ENCODE results near the gene PUS10. TPM values are rescaled to one million over a fixed set of nuclear protein-coding genes. Genes with fewer than 3 reads are reported as not detected.

Gene PUS10
- total and polyA plus RNA-seq, 2 of the 4 experiments (the other 2 are of a cell fraction): 4.4 to 5.7 TPM

- ChIA-PET CTCF (no interaction called here), POLR2A (ENCODE audit: unreplicated experiment) (no interaction called here)
- Histone ChIP-seq H4K5ac (ENCODE audit: low read depth, low read length) (no peak overlapping the region), H3K14ac (replicated peaks; ENCODE audit: low read depth, low read length) (no peak overlapping the region), H3K9me1 (ENCODE audit: insufficient read depth, low read length) (no peaks in the 10 kb centered on the region), H3K27ac (ENCODE audit: insufficient read depth, low read length) (no peak overlapping the region), H4K8ac (ENCODE audit: low read depth in 2 of 2, low read length in 2 of 2) (no peak overlapping the region), H2BK120ac (ENCODE audit: low read depth, low read length) (no peak overlapping the region), H2BK15ac (ENCODE audit: low read depth, low read length) (no peak overlapping the region), H4K91ac (ENCODE audit: insufficient read depth, low read depth, low read length) (no peak overlapping the region), H3K4me3 (ENCODE audit: insufficient read depth, low read depth, low read length) (no peak overlapping the region), H3K9me3 (ENCODE audit: control insufficient read depth, insufficient read depth, low read length) (no peaks in the 10 kb centered on the region), H3K4me2 (ENCODE audit: low read depth, low read length) (no peak overlapping the region), H3K18ac (ENCODE audit: low read depth, low read length) (no peak overlapping the region), H3K56ac (ENCODE audit: extremely low read depth, insufficient read depth, low read length) (no peak overlapping the region), H3K27me3 (ENCODE audit: control insufficient read depth, insufficient read depth, low read length) (no peaks in the 10 kb centered on the region), H2BK20ac (ENCODE audit: low read depth, low read length) (no peak overlapping the region), H4K20me1 (ENCODE audit: insufficient read depth, low read length) (no peaks in the 10 kb centered on the region), H2AK9ac (replicated peaks; ENCODE audit: low read depth, low read length, poor library complexity) (no peak overlapping the region), H2BK5ac (ENCODE audit: low read depth, low read length, poor library complexity, severe bottlenecking) (no peak overlapping the region), H3K23ac (ENCODE audit: low read depth, low read length) (no peak overlapping the region), H2AFZ (replicated peaks; ENCODE audit: low read length, poor library complexity) (no peak overlapping the region), H2AK5ac (ENCODE audit: low read depth, low read length) (no peak overlapping the region), H3K36me3 (ENCODE audit: control insufficient read depth, insufficient read depth, low read length) (no peaks in the 10 kb centered on the region), H3K4me1 (ENCODE audit: control insufficient read depth, insufficient read depth, low read length) (peaks cover 1% of the 10 kb centered on the region; the same call in 1 of the 2 replicates), H3K79me1 (ENCODE audit: low read depth in 1 of 2, low read length in 2 of 2) (no peaks in the 10 kb centered on the region), H3K9ac (ENCODE audit: low read depth, low read length) (no peak overlapping the region), H3K4ac (ENCODE audit: low read depth, low read length) (no peak overlapping the region)
- intact Hi-C loops (cut with micrococcal nuclease) (no loop called here), in situ Hi-C loops (cut with MboI; ENCODE audit: low sequenced_read_pairs) (no loop called here), dilution Hi-C loops (cut with HindIII; ENCODE audit: low sequenced_read_pairs, unreplicated experiment) (no loop called here)
- DNase-seq: no peak
- BruUV-seq (replicated peaks): no TSS peak
- TF ChIP-seq CHD1 (IDR thresholded peaks at IDR 0.05; ENCODE audit: low read depth, low read length): no peak
- TF ChIP-seq RCOR1 (IDR thresholded peaks at IDR 0.05; ENCODE audit: insufficient replicate concordance, low read length): no peak
- no peak for TF ChIP-seq USF2 (IDR thresholded peaks at IDR 0.05; ENCODE audit: low read depth, low read length)
- no peak for TF ChIP-seq NFE2L2 (IDR thresholded peaks at IDR 0.05; ENCODE audit: low read depth, low read length)
- no peak for TF ChIP-seq MXI1 (IDR thresholded peaks at IDR 0.05; ENCODE audit: borderline replicate concordance, low read depth, low read length)
- TF ChIP-seq BHLHE40 (IDR thresholded peaks at IDR 0.05; ENCODE audit: low read depth, low read length): no peak
- TF ChIP-seq POLR2A (IDR thresholded peaks at IDR 0.05; ENCODE audit: low read depth, low read length): no peak
- TF ChIP-seq RFX5 (IDR thresholded peaks at IDR 0.05; ENCODE audit: low read depth, low read length): no peak
- no peak for TF ChIP-seq MAFK (IDR thresholded peaks at IDR 0.05; ENCODE audit: low read depth, low read length)
- no peak for TF ChIP-seq MAZ (IDR thresholded peaks at IDR 0.05; ENCODE audit: borderline replicate concordance, low read depth, low read length)
- TF ChIP-seq SMC3 (IDR thresholded peaks at IDR 0.05; ENCODE audit: low read depth, low read length): no peak
- no peak for TF ChIP-seq ELK1 (IDR thresholded peaks at IDR 0.05; ENCODE audit: borderline replicate concordance, low read depth, low read length)
- ATAC-seq (ENCODE audit: low read depth): no peak
Measured at GRCh38 chr2:60963190-60963589, 54.9 kb downstream of the PUS10 start.
